ENCODE measurements around the gene ZDHHC11.
"Not testable (repeated sequence)": the region's sequence is repeated elsewhere in the genome, so short reads cannot be mapped to it uniquely, and the experiment has no call there.

Gene ZDHHC11

DNA sequence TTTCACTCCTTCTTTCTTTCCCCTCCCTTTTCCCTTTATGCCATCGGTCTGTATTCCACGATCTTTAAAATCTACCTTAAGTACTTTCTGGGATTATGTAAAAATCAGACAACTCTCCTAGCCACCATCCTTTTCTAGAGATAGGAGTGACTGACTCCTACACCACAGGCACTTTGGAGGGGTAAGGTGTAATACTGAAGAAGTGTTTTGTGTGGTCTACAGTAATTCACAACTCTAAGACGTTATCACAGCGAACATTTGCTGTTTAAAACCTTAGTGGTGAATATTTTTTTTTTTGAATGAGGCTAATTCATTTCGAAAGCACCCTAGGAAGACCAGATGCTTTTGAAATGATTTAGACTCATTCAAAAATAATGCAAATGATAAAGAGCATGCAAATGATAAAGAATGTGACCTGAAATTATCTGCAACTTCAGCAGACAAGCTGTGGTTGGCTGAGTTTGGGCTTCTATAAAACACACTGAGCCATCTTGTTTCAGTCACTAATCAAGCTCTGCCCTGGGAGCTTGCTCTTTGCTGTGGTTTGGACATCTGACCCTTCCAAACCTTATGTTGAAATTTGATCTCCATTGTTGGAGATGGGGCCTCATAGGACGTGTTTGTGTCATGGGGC is 52.2 kb downstream of the ZDHHC11 start:
- not testable (repeated sequence) for DNase-seq

DNA sequence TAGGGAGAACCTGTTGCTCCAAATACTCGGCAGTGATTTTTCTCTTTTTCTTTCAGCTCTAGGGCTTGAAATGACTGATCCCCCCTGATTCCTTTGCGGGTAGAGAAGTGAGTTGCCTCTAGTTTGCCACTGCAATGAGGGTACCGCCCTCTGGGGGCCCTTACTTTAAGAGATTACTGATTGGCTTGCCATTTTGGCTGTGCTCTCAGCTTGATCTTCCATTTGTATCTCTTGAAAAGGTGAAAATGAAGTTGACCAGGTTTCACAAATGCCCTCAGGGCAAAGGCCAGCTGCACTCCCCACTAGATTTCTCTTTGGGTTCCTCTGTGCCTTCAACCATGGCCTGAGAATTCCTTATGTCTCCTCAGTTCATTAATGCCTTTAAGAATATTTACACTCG is 52.8 kb downstream of the ZDHHC11 start:
- DNase-seq: not testable (repeated sequence)

DNA sequence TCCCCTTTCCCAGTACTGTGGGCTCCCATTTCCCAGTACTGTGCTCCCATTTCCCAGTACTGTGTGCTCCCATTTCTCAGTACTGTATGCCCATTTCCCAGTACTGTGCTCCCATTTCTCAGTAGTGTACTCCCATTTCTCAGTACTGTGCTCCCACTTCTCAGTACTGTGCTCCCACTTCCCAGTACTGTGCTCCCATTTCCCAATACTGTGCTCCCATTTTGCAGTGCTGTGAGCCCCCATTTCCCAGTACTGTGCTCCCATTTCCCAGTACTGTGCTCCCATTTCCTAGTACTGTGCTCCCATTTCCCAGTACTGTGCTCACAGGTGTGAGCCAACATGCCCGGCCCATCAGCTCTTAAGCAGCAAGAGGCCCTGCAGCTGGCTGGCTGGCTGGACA is 54.9 kb downstream of the ZDHHC11 start:
- DNase-seq: not testable (repeated sequence)

DNA sequence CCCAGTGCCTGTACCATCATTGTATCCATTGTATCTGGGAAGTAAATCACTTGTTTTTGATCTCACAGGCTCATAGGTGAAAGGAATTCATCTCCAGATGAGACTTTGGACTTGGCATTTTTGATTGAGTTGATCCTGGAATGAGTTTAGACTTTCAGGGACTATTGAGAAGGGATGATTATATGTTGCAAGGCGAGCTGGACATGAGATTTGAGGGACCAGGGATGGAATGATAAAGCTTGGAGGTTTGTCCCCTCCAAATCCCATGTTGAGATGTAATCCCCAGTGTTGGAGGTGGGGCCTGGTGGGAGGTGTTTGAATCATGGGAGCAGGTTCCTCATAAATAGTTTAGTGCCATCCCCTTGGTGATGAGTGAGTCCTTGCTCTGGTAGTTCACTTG is 55.8 kb downstream of the ZDHHC11 start:
- DNase-seq: not testable (repeated sequence)

DNA sequence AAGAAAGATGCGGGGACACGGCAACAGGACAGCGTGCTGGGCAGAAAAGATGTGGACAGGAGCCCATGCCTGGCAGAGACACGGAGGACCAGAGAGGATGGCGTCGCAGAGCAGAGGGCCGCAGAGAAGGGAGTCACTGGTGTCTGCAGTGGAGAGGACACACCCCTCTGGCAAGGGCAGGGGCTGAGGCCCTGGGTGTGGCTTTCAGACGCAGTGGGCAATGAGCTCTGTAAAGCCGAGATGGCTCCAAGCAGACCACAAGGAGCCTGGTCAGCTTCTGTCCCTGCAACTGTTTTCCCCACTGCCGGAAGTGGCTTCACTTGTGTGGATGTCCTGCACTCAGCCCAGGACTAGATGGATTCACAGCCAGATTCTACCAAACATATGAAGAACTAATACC is 62.1 kb downstream of the ZDHHC11 start:
- DNase-seq: not testable (repeated sequence)

DNA sequence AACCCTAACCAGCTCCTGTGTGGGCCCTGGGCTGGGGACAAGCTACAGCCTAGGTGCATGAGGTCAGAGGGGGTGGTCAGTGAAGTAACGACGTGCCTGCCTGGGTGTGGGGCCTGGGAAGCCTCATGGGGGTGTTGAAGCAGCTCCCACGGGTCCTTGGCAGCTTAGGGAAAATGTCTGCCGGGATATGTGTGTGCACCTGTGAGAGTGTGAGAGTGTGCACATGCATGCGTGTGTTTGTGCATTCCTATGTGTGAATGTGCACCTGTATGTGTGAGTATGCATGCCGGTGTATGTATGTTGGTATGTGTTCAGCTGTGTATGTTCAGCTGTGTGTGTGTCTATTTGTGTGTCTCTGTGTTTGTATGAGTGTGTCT is 62.9 kb downstream of the ZDHHC11 start:
- not testable (repeated sequence) for DNase-seq

DNA sequence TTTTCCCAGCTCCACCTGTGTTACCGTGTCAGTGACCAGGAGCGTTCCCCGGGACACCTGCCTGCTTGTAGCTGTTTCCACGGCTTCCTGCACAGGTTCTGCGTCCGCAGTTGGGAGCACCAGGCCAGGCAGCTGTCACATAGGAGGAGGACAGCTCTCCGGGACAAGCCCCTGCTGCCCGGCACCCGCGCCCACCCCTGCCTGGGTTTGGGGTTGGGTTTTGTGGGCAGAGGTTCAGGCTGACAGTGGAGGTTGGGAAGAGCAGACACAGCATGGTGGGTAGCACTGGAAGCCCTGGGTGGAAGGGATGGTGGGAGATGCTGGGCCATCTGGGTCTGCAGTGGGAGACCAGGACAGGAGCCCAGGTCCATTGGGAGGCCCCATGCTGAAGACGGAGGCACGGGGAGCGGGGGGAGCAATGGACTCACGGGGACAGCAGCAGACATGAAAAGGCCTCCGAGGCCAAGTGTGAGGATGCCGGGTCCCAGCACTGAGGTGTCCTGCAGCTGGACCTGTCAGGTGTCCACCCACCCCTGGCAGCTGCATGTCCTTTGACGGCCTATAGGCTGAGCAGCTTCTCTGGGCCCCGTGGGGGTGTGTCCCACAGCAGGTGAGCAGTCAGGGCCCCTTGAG is 63.4 kb downstream of the ZDHHC11 start:
- not testable (repeated sequence) for DNase-seq

DNA sequence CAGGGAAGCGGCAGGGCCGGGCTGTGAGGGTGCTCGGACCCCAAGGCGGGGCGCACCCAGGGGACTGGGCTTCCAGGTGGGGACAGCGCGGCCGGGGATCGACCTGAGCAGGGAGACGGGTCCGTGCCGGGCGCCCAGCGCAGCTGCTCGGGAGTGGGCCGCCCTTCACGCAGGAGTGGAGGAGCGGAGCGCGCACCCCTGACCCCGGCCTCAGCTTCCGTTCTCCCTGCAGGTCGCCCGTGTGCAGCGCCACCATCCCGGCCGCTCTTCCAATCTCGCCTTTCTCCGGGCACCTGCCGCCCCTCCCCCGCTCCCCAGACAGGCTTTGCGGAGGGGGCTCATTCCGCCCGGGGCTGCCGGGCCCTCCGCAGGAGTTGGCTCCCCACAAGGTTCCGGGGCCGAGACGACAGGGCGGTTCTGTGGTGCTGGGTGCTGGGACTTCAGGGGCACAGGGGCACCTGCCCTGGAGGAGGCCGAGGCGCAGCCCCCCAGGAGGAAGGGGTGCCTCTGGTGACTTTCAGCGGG is 65.5 kb downstream of the ZDHHC11 start:
- peak in 1 of 2 experiments; percentile 31 for DNase-seq

DNA sequence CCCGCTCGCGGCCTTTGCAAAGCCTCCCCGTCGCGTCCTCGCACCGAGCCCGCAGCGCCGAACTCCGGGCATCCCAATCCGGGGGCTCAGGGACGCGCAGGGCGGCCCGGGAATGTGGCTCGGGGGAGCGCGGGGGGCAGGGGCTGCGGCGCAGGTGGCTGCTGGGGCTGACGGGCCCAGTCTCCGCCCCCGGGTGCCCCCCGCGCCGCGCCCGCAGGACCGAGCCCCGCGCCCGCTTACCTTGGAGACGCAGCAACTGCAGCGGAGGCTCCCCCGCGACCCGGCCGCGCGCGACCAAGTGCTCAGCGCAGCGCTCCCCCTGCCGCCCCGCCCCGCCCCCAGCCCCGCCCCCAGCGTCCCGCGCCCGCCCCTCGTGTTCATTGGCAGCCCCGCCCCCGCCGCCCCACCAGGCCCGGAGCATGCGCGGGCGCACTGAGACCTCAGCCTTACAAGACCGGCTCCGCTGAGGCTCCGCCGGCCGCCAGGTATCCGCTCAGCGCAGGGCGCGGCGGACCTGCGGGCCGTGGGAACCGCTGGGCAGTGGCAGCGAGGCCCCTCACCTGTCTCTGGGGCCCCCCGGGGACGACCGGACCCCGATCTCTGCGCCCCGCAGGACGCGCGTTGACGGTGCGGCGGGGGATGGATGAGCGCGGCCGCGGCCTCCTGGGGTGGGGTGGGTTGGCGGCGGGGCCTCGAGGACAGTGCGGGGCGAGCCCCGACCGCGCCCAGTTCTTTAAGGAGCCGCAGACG is 66.2 kb downstream of the ZDHHC11 start, which contains the start of gene ZDHHC11B:
Gene ZDHHC11B, minus strand, starts transcription at position 302 of the 750 bp plus-strand sequence. CDS start 17,810 bp downstream, outside the sequence.
- peak; percentile 68 to 84 for DNase-seq

DNA sequence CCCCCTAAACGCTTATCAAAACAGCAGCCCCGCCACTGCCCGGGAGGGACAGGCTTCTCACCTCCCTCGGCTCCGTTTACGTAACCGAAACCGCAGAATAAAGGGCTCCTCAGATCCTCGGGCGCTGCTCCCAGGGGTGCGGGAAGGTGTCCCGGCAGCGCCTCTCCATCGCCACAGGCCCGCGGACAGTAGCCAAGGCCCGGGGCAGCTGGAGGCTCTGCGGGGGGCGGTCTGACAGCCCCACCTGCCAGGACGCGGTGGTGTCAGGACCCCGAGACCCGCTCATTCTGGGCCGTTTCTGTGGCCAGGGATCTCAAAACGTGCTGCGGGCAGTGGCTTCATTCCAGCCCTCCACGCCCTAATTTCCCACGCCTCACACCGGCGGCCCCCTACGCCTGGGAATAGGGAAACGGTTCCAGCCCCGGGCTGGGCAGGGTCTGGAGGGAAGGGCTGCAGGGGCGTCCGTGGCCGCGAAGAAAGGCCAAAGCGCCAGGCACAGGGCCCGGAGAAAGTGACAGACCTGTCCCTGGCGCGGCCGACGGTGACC is 66.8 kb downstream of the ZDHHC11 start:
- DNase-seq: peak in 1 of 2 experiments; percentile 39

DNA sequence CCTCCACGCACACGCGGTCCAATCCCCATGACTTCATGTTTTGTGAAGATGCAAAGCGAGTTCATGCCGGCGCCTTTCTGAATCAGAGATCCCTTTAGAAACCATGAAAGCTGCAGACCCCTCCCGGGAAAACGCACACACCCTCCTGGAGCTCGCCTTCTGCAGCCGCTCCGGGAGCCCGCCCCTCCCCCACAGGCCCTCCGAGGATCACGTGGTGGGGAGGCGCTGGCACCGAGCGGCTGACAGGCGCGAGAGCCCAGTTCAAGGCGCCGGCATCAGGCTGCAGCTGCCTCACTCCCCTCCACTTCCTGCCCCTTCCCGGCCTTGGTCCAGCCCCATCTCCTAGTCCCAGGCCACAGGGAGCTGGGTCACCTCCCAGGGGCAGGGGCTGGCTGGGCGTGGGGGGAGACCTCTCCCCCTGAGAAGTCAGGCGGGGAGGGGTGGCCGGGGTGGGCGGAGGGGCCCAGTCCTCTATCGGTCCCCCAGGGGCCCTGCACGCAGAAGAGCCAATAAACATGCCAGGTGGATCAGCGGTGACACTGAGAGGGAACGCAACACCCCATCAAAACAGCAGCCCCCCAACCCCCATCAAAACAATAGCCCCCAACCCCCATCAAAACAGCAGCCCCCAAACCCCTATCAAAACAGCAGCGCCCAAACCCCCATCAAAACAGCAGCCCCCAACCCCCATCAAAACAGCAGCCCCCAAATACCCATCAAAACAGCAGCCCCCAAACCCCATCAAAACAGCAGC is 67.6 kb downstream of the ZDHHC11 start:
- DNase-seq: not testable (repeated sequence)

DNA sequence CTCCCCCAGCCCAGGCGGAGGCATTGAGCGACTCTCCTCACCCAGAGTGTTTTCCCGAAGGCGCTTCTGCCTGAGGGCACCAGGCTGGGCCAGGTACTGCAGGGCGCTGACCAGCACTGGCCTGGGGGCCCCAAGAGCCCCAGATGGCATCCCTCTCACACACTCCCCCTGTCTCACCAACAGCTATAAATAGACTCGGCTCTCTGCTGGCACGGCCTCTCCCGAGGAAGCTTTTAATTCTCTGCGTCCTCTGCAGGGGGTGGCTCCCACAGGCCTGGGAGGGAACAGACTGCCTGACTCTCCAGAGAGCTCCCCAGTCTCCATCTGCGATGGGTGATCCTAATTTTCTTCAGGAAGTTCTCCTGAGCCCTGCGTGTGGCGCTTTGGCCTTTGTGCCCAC is 68.4 kb downstream of the ZDHHC11 start:
- not testable (repeated sequence) for DNase-seq

DNA sequence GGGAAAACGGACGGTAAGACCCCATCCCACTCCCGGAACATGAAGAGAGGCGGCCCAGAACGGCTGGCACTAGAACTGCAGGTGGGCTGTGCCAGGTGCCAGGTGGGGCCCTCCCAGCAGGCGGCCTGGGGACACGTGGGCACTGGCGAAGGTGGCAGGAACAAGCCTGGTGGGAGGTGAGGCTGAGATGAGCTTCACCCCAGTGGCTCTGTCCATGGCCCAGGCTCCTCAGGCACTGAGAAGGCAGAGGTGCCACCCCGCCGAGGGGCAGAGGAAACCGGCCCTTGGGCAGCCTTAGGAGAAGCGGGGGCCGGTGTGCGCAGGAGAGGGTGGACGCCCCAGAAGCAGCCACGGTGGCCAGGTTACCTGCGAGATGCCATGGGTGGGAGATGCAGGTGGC is 70.2 kb downstream of the ZDHHC11 start:
- DNase-seq: not testable (repeated sequence)

DNA sequence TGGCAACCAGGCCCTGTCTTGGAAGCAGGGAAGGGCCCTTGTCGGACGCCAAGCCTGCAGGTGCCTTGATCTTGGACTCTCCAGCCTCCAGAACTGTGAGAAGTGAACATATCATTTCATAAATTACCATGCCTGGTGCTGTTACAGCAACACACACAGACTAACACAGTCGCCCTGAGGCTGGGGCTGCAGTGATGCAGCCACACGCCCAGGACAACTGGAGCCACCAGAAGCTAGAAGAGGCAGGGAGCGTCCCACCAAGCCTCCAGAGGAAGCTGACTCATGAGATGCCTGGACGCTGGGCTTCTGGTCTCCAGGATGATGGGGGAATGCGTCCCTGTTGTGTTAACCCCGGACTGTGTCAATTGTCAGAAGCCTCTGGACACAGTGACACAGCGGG is 71.8 kb downstream of the ZDHHC11 start:
- DNase-seq: not testable (repeated sequence)

DNA sequence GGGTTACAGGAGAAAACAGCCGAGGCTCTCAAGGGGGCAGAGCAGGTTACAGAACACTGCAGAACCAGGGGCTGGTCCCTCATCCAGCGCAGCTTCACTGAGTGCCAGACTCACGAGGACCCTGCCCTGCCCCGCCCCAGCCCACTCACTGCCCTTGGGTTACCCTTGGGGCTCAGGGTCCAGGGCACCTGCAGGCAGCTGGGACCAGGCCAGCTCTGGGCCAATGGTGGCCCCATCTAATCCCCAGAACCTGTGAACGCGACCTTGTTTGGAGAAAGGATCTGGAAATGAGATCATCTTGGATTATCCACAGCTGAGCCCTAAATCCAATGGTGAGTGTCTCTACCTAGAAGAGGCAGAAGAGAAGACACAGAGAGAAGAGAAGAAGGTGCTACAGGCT is 72.4 kb downstream of the ZDHHC11 start:
- not testable (repeated sequence) for DNase-seq

DNA sequence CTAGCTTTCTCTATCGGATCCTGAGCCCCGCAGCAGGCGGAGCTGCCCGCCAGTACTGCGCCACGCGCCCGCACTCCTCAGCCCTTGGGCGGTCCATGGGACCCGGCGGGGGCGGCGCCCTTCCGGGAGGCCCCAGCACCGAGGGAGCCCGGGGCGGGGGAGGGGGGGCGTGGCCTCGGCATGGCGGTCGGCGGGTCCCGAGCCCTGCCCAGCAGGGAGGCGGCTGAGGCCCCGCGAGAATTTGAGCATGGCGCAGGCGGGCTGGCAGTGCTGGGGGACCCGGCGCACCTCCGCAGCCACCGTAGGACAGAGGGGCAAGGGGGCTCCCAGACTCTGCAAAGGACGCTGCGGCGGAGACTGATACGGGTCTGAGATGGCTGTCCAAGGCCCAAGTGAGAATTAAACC is 73.0 kb downstream of the ZDHHC11 start:
- no peak for DNase-seq

DNA sequence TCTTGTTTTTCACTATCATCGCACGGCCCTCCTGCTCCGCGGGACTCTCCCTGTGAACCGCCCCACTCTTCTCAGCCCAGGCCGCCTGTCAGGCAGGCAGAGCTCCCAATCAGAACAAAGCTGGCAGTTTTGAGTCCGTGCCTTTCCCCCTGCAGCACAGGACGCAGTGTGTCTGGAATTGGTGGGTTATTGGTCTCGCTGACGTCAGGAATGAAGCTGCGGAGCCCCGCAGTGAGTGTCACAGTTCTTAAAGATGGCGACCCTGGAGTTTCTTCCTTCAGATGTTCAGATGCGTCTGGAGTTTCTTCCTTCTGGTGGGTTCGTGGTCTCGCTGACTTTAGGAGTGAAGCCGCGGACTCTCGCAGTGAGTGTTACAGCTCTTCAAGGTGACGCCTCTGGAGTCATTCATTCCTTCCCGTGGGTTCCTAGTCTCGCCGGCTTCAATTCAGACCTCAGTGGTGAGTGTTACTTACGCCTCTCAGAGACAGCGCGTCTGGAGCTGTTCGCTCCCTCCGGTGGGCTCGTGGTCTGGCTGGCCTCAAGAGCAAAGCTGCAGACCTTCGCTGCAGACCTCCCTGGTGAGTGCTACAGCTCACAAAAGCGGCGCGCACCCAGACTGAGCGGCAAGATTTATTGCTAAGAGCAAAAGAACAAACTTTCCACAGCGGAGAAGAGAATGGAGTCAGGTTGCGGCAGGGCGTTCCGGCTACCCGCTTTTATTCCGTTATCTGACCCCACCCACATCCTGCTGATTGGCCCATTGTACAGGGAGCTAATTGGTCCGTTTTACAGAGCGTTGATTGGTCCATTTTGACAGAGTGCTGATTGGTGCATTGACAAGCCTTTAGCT is 73.7 kb downstream of the ZDHHC11 start:
- no peak for DNase-seq

DNA sequence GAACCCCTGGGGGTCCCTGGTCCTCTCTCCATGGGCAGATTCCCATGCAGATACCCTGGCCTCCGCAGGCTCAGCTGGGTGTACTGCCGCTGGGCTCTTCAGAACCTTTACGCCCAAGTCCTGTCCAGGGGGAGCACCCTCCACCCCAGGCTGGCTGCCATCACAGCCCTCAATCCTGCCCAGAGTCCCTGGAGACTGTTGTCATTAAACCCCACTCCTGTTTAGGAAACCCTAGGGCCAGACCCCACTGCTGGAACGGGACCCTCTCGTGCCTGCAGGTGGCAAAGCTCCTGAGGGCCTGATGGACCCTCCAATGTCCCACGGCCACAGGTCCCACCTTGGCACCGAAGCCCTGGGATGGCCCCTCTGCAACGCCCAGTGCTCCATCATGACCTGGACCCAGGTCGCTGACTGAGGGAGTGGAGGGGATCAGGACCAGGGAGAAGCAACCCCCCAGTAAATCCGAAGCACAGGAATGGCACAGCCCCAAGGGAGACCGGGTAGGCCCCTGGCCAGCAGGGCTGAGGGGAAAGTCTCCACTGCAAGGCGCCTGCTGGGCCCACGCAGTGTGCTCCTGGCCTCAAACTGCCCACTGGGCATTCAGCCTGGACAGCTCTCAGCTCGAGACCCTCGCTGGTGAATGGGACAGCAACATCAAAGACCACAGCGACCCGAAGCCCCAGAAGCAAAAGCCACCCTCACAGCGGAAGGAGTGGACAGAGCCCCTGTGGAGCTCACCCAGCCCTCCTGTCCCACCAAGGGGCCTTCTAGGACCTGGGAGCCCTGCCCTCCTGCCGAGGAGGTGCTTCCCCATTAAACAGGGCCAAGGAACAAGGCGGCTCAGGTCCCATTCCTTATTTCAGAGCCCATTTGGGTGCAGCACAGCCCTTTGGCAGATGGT is 74.6 kb downstream of the ZDHHC11 start:
- no peak for DNase-seq

DNA sequence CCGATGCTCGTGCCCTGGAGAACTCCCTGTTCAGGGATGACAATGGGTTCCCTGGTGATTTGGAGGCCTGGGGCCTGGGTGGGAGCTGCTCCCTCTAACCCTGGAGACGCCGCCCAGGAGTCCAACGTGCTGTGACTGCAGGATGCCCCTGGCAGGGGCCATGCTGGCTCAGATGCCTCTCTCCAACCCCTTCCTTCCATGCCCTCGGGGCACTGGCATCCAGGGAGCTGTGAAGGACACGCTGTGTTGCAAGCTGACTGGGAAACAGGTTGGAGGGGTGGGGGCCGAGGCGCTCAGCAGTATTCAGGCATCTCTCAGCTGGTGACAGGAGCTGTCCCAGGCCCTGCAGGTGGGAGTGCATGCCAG is 75.2 kb downstream of the ZDHHC11 start:
- DNase-seq: not testable (repeated sequence)

DNA sequence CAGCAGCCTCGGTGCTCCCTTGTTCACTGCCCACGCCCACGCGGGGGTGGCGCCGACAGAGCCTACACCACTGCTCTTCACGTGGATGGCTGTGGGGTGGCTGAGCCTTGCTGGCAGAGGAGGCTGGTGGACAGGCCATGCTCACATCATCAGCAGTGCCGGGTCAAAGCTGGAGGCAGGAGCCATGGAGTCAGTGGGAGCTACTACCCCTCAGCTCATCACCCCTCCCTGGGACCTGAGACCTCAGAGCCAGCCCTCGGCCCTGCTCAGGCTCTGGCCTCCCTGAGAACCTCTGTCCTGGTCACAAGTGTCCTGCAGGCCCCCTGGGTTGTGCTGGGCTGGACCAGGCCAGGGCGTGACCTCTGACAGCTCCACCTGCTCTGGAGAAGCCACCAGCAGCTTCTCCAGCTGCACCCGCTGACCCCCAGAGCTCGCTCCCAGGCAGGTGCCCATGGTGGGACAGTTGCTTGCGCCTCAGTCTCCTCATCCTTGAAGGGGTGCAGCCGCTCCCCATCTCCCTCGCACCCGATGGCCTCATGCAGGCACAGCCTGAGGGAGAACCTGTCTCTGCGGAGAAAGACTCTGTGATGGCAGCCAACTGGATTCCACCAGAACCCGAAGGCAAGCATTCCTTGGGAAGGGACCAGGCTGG is 75.8 kb downstream of the ZDHHC11 start:
- not testable (repeated sequence) for DNase-seq

All from NCI-H524 (cell line).